ENCODE results near the gene S1PR3.

The S1PR3 gene

DNA sequence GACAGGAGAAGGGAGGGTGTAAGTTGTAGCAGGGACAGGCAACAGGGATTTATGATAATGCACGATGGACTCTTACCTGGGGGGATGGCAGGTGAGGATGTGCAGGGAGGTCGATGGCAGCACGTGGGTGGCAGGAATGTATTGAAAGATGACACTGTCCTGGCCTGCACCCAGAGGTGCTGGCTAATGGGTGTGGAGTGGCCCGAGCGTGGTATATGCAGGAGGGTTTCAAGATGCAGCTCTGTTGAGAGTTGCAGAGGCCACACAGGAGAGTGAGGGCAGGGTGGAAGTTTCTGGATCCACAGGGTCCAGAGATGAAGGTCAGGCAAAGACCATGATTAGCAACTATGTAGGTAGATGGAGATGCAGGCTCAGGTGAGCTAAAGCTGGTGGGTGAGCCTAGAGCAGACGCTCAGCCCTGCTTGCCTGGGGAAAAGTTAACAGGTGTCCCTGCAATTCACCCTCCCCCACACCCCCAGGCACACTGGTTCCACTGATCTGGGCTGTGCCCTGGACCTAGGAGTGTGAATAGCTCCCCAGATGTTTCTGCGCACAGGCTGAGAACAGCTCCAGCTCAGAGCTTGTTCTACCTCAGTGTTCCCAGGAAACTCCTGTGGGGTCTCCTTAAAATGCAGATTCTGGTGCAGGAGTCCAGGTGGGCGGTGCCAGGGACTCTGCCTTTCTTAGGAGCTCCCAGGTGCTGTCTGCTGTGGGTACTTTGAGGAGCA is 21.5 kb upstream of the S1PR3 start:
- 81% methylated on average over 8 of the region's 8 CpGs for WGBS
- Histone ChIP-seq H3K4me3 (ENCODE audit: low read length) (no peak overlapping the region), H3K9ac (ENCODE audit: low read depth, low read length) (no peak overlapping the region)

DNA sequence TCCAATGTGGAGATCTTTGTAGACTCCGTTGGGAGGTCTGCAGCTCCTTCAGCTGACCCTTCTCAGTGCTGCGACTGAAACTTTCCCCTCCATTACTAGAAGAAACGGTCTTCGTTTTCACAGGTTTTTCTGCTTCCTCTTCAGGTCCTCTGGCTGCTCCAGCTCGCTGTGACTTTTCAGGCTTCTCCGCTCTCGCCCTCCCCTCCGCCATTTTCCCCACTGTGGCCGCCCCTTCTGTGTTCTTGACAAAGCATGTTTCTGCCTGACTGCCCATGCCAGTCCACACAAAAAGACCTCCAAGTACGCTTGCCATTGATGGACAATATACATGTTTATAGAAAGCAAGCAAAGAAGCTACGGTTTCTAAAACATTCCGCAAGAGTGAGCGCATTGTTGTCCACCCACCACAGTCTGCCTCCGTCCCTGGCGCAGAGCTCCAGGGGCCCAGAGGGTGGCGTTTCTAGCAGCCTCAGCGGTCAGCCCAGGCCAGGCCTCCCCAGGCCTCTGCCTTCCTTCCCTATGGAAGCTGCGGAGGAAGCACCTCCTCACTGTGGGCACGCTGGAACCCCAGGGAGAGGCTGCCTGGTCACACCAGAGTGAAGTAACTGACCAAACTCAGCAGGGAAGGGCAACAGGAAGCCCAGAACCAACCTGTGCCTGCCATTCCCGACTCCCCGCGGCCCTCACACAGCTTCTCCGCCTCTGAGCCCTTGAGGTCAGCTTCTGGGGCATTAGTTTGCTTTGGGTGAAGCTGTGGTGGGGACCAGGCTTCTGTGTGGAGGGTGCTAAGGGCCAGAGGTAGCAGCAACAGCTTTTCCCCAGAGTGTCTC is 19.9 kb upstream of the S1PR3 start:
- WGBS, result 89% methylated on average over 23 of the region's 23 CpGs
- Histone ChIP-seq H3K9ac (ENCODE audit: low read depth, low read length) (no peak overlapping the region), H3K27ac (ENCODE audit: low read depth, low read length) (no peak overlapping the region), H3K27me3 (ENCODE audit: insufficient read depth, low read length) (no peaks in the 10 kb centered on the region), H3K36me3 (ENCODE audit: insufficient read depth, low read length) (no peaks in the 10 kb centered on the region), H3K9me3 (ENCODE audit: insufficient read depth, low read depth, low read length) (no peaks in the 10 kb centered on the region), H3K4me3 (ENCODE audit: low read length) (no peak overlapping the region), H3K4me1 (ENCODE audit: insufficient read depth, low read length) (0 out of 2 replicates have a peak, but pooled peaks cover 4% of the 10 kb centered on the region)

More for the DNA sequence above, 21.5 kb upstream of the S1PR3 start:
- no peak overlapping the region for H3K27ac ChIP-seq (ENCODE audit: low read depth, low read length)
- H3K9me3 ChIP-seq (ENCODE audit: insufficient read depth, low read depth, low read length), result no peaks in the 10 kb centered on the region
- no peaks in the 10 kb centered on the region for H3K36me3 ChIP-seq (ENCODE audit: insufficient read depth, low read length)
- 0 out of 2 replicates have a peak, but pooled peaks cover 4% of the 10 kb centered on the region for H3K4me1 ChIP-seq (ENCODE audit: insufficient read depth, low read length)
- no peaks in the 10 kb centered on the region for H3K27me3 ChIP-seq (ENCODE audit: insufficient read depth, low read length)

DNA sequence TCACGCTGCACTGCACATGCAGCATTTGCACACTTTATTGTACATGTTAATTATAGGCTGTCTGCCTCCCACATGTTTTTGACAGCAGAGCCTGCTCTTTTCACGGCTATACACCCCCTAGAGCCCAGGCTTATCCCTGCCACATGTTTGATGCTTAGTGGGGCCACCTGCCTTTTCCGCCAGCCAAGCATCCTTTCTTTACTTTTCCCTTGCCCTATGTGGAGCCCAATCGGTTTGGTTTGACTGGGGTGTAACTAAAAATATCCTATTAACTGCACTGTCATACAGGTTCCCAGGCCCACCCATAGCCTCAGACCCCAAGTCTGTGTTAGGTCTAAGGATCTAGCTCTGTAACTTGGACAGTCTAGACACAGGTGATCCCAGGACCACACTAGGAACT is 18.9 kb upstream of the S1PR3 start:
- no peak overlapping the region for H3K27ac ChIP-seq (ENCODE audit: low read depth, low read length)
- no peaks in the 10 kb centered on the region for H3K9me3 ChIP-seq (ENCODE audit: insufficient read depth, low read depth, low read length)
- no peak overlapping the region for H3K9ac ChIP-seq (ENCODE audit: low read depth, low read length)
- H3K4me3 ChIP-seq (ENCODE audit: low read length), result no peak overlapping the region
- 80% methylated on average over 4 of the region's 4 CpGs for WGBS
- H3K4me1 ChIP-seq (ENCODE audit: insufficient read depth, low read length), result 0 out of 2 replicates have a peak, but pooled peaks cover 4% of the 10 kb centered on the region
- H3K27me3 ChIP-seq (ENCODE audit: insufficient read depth, low read length), result no peaks in the 10 kb centered on the region
- H3K36me3 ChIP-seq (ENCODE audit: insufficient read depth, low read length), result no peaks in the 10 kb centered on the region

DNA sequence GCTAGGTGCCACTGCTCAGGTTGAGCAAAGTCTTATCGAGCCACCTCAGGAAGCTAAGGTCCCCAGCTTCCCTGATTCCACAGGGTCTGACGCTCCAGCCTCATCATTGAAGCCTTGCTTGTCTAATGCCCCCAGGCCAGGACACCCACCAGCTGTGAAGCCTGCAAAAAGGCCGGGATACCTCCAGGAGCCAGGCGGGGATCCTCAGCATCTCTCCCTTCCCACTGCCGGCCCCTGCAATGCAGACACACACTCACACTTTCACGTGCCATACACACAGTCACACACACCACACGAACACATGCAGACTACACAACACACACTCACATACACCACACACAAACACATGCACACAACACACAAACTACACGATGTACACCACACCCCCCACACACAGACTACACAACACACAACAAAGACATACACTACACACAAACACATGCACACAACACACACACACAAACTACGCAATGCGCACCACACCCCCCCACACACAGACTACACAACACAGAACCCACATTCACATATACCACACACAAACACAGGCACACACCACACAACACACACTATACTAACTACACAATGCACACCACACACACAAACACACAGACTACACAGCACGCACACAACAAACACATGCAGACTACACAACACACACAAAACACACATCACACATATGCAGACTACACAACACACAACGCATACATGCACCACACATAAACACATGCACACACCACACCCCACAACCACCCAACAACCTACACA is 17.8 kb upstream of the S1PR3 start:
- Histone ChIP-seq H3K4me3 (ENCODE audit: low read length) (no peak overlapping the region), H3K36me3 (ENCODE audit: insufficient read depth, low read length) (no peaks in the 10 kb centered on the region), H3K27me3 (ENCODE audit: insufficient read depth, low read length) (no peaks in the 10 kb centered on the region), H3K9ac (ENCODE audit: low read depth, low read length) (no peak overlapping the region), H3K27ac (ENCODE audit: low read depth, low read length) (no peak overlapping the region), H3K9me3 (ENCODE audit: insufficient read depth, low read depth, low read length) (no peaks in the 10 kb centered on the region), H3K4me1 (ENCODE audit: insufficient read depth, low read length) (0 out of 2 replicates have a peak, but pooled peaks cover 4% of the 10 kb centered on the region)
- WGBS, result 84% methylated on average over 12 of the region's 12 CpGs

DNA sequence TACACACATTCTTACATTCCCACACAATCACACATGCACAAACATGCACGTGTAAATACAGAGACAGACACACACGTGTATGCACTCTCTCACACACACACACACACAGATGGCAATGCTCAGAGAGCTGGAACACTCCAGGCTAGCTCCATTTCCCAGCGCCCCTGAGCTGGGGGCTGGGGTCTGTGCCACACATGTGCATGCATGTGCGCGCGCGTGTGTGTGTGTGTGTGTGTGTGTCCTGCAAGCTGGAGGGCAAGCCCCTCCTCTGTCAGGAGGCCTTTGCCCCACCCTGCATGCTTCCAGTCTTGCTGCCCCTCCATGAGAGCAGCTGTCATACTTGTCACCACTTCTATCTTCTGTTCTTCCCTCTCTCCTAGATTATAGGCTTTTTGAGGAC is 16.6 kb upstream of the S1PR3 start:
- no peak overlapping the region for H3K9ac ChIP-seq (ENCODE audit: low read depth, low read length)
- WGBS, result 88% methylated on average over 7 of the region's 7 CpGs
- H3K4me3 ChIP-seq (ENCODE audit: low read length), result no peak overlapping the region
- no peaks in the 10 kb centered on the region for H3K27me3 ChIP-seq (ENCODE audit: insufficient read depth, low read length)
- H3K9me3 ChIP-seq (ENCODE audit: insufficient read depth, low read depth, low read length), result peaks cover 2% of the 10 kb centered on the region
- 0 out of 2 replicates have a peak, but pooled peaks cover under 1% of the 10 kb centered on the region for H3K4me1 ChIP-seq (ENCODE audit: insufficient read depth, low read length)
- H3K36me3 ChIP-seq (ENCODE audit: insufficient read depth, low read length), result no peaks in the 10 kb centered on the region
- no peak overlapping the region for H3K27ac ChIP-seq (ENCODE audit: low read depth, low read length)

DNA sequence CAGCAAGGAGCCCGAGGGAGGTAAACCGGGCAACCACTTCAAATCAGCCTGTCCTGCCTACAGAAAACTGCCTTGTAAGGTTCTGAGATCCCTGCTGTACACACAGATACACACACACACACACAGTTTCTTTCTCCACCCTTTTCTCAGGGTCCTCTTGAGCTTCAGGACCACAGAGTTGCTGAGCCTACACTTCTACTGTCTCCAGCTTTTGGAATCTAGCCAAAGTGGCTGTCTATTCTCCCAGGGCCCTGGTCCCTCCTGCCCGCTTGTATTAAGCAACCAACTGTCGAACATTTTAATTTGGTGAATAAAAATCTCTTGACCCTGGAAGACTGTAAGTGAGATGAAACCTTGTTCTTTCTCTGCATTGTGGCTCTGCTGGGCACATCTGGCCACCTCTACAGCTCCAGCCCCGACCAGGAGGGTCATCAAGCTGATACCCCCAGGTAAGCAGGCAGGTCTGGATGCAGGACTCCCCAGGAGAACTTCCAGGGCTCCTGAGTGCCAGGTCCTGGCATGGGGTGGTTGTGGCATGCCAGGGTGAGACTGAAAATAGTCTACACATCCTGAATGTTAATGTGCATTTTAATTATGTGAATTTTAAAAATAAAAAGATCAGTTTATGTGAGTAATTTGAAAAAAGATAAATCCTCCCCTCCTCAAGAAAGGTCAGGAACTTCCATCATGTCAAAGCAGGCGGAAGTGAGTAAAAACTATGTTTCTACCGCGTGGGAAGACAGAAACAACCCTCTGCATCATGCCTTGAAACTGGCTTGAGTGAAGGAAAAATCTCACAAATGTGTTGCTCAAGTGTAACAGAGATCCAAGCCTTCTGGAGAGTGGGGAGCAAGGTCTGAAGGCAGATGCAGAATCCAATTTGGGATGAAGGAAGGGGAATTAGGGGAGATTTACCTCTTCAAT is 15.0 kb upstream of the S1PR3 start:
- Histone ChIP-seq H3K4me1 (ENCODE audit: insufficient read depth, low read length) (no peaks in the 10 kb centered on the region), H3K4me3 (ENCODE audit: low read length) (no peak overlapping the region), H3K27me3 (ENCODE audit: insufficient read depth, low read length) (no peaks in the 10 kb centered on the region), H3K36me3 (ENCODE audit: insufficient read depth, low read length) (no peaks in the 10 kb centered on the region), H3K9ac (ENCODE audit: low read depth, low read length) (no peak overlapping the region), H3K9me3 (ENCODE audit: insufficient read depth, low read depth, low read length) (peaks cover 15% of the 10 kb centered on the region), H3K27ac (ENCODE audit: low read depth, low read length) (no peak overlapping the region)
- 83% methylated on average over 8 of the region's 8 CpGs for WGBS

DNA sequence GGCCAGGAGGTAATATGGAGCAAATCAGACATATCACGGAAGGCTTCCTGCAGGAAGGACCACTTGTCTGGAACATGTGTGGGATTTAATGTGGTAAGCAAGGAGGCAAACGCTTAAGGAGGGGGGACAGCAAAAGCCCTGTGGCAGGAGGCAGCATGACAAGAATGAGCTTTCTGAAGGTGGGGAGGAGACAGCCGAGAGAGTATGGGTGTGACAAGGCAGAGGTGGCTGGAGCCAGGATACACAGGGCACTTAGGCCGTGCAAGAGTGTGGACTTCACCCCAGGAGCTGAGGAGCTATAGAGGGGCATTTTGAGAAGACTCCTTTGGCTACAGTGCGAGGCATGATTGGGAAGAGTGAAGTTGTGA is 14.4 kb upstream of the S1PR3 start:
- no peaks in the 10 kb centered on the region for H3K27me3 ChIP-seq (ENCODE audit: insufficient read depth, low read length)
- H3K36me3 ChIP-seq (ENCODE audit: insufficient read depth, low read length), result no peaks in the 10 kb centered on the region
- peaks cover 20% of the 10 kb centered on the region for H3K9me3 ChIP-seq (ENCODE audit: insufficient read depth, low read depth, low read length)
- WGBS, result 92% methylated on average over 5 of the region's 5 CpGs
- H3K4me3 ChIP-seq (ENCODE audit: low read length), result no peak overlapping the region
- no peaks in the 10 kb centered on the region for H3K4me1 ChIP-seq (ENCODE audit: insufficient read depth, low read length)
- H3K9ac ChIP-seq (ENCODE audit: low read depth, low read length), result no peak overlapping the region
- H3K27ac ChIP-seq (ENCODE audit: low read depth, low read length), result no peak overlapping the region

DNA sequence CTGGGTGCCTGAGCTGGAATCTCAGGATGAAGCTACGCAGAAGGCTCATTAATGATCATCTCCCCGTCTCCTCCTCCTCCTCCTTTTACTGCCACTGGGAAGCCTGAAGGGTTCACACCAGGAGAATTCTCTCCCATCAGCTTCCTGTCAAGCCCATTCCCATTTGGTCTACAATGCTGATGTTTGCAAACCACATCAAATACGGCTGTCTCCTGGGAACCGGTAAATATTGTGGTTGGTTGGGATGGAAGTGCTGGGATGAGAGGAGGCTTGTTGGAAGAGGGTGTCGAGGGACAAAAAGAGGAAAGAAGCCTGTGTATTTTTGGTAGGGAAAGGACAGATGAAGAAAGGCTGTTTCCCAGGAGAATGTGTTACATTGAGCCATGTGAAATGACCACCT is 13.2 kb upstream of the S1PR3 start:
- Histone ChIP-seq H3K4me1 (ENCODE audit: insufficient read depth, low read length) (no peaks in the 10 kb centered on the region), H3K4me3 (ENCODE audit: low read length) (no peak overlapping the region), H3K36me3 (ENCODE audit: insufficient read depth, low read length) (no peaks in the 10 kb centered on the region), H3K27me3 (ENCODE audit: insufficient read depth, low read length) (no peaks in the 10 kb centered on the region), H3K9ac (ENCODE audit: low read depth, low read length) (no peak overlapping the region), H3K9me3 (ENCODE audit: insufficient read depth, low read depth, low read length) (peaks cover 22% of the 10 kb centered on the region), H3K27ac (ENCODE audit: low read depth, low read length) (no peak overlapping the region)
- 92% methylated on average over 5 of the region's 5 CpGs for WGBS

DNA sequence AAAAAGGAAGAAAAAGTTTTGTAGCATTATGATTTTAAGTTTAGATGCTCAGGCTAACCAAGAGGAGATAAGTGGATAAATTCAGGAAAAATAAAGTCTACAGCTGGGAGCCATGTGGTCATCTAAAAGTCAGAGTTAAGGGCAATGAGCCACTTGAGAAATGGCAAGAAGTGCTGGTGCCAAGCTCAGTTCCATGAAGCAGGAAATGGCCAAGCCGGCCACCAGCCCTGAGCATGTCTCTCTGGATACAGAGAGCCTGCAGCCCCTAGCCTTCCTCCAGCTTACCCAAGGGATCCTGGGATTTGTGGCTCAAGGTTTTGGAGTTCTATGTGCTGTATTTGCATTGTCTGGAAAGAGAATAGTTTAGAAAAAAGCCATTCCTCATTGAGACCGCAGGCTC is 12.2 kb upstream of the S1PR3 start:
- Histone ChIP-seq H3K9me3 (ENCODE audit: insufficient read depth, low read depth, low read length) (peaks cover 22% of the 10 kb centered on the region), H3K27ac (ENCODE audit: low read depth, low read length) (no peak overlapping the region), H3K9ac (ENCODE audit: low read depth, low read length) (no peak overlapping the region), H3K4me1 (ENCODE audit: insufficient read depth, low read length) (no peaks in the 10 kb centered on the region), H3K36me3 (ENCODE audit: insufficient read depth, low read length) (no peaks in the 10 kb centered on the region), H3K4me3 (ENCODE audit: low read length) (no peak overlapping the region), H3K27me3 (ENCODE audit: insufficient read depth, low read length) (no peaks in the 10 kb centered on the region)
- WGBS, result 97% methylated on average over 2 of the region's 2 CpGs

DNA sequence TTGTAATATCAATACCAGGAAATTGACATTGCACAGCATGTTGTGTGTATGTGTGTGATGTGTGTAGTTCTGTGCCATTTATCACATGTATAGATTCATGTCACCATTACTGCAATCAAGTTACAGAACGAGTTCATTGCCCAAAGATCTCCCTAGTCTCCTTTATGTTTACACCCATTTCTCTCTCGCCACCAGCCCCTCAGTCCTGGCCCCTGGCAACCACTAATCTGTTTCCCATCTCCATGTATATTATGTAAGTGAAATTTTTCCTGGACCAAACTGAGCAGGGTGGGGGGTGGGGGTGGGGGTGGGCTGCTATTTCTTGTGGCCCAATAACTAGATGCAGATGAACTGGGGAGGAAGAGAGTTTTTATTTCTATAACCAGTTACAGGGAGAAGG is 11.5 kb upstream of the S1PR3 start:
- Histone ChIP-seq H3K4me3 (ENCODE audit: low read length) (no peak overlapping the region), H3K36me3 (ENCODE audit: insufficient read depth, low read length) (no peaks in the 10 kb centered on the region), H3K4me1 (ENCODE audit: insufficient read depth, low read length) (no peaks in the 10 kb centered on the region), H3K9ac (ENCODE audit: low read depth, low read length) (no peak overlapping the region), H3K27me3 (ENCODE audit: insufficient read depth, low read length) (no peaks in the 10 kb centered on the region), H3K27ac (ENCODE audit: low read depth, low read length) (no peak overlapping the region), H3K9me3 (ENCODE audit: insufficient read depth, low read depth, low read length) (peaks cover 22% of the 10 kb centered on the region)
- WGBS, result 88% methylated on average over 2 of the region's 2 CpGs

Data from HUES64 (cell line).